GM18873 (cell line): ENCODE data around the gene SPPL2A.
"Not testable (repeated sequence)": the region's sequence is repeated elsewhere in the genome, so short reads cannot be mapped to it uniquely, and the experiment has no call there.

Experiments used
- ATAC-seq: cut with Tn5 transposase; IDR thresholded peaks from one replicate; pipeline ENCODE4 v1.9.1; 2021; ENCODE audit warnings: mild to moderate bottlenecking, moderate library complexity, moderate number of reproducible peaks; ENCODE audit not compliant: unreplicated experiment, low FRiP score

The SPPL2A gene

GRCh38 chr15:50694634-50695165 lies 70.8 kb downstream of the SPPL2A start:
- ATAC-seq, result not testable (repeated sequence)

GRCh38 chr15:50687302-50687902 lies 78.1 kb downstream of the SPPL2A start:
- ATAC-seq, result no peak

GRCh38 chr15:50686469-50687301 lies 78.8 kb downstream of the SPPL2A start, which contains the start of gene TRPM7:
Gene TRPM7 (minus strand): TSS chr15:50686797. CDS start chr15:50686533, 264 bp downstream.
- peak; percentile 67 for ATAC-seq

- peak; percentile 36 for ATAC-seq
These were observed 79.5 kb downstream of the SPPL2A start for GRCh38 chr15:50685976-50686468.

GRCh38 chr15:50685191-50685975 lies 80.1 kb downstream of the SPPL2A start:
- no peak for ATAC-seq

GRCh38 chr15:50681467-50681866 lies 84.0 kb downstream of the SPPL2A start:
- no peak for ATAC-seq

- no peak for ATAC-seq
These were observed 88.6 kb downstream of the SPPL2A start for GRCh38 chr15:50676799-50677483.

GRCh38 chr15:50675535-50676144 lies 89.9 kb downstream of the SPPL2A start:
- ATAC-seq, result no peak

- no peak for ATAC-seq
These were observed 95.4 kb downstream of the SPPL2A start for GRCh38 chr15:50670115-50670514.

- no peak for ATAC-seq
These were observed 95.9 kb downstream of the SPPL2A start for GRCh38 chr15:50669611-50670010.

GRCh38 chr15:50665938-50666337 lies 99.6 kb downstream of the SPPL2A start:
- ATAC-seq, result no peak

GRCh38 chr15:50655555-50655954 lies 110.0 kb downstream of the SPPL2A start:
- no peak for ATAC-seq

- no peak for ATAC-seq
These were observed 112.3 kb downstream of the SPPL2A start for GRCh38 chr15:50653156-50653743.

- ATAC-seq, result no peak
These were observed 112.8 kb downstream of the SPPL2A start for GRCh38 chr15:50652671-50653070.
